RWPE2 (cell line): Measurements from ENCODE around the gene PRSS3.

ENCODE experiments used
- ATAC-seq: fragments of 200-7000 bp; cut with Tn5 transposase; 3 replicates; pipeline ENCODE4 v1.9.1; 2021; ENCODE audit warnings: low read depth
- DNase-seq: peaks from one replicate; pipeline ENCODE4 v3.0.0-alpha.2; 2020; ENCODE audit warnings: low spot score
- H3K27ac ChIP-seq: fragments of 450-650 bp; 2 replicates; pipeline ENCODE4 v1.5.1; 2017; ENCODE audit warnings: mild to moderate bottlenecking; ENCODE audit not compliant: poor library complexity, severe bottlenecking
- H3K27me3 ChIP-seq: fragments of 250-450 bp; sonication (Bioruptor Pico); 2 replicates; pipeline ENCODE4 v1.5.1; 2021; ENCODE audit warnings: mild to moderate bottlenecking, moderate library complexity; ENCODE audit not compliant: insufficient read depth, poor library complexity, severe bottlenecking
- H3K36me3 ChIP-seq: fragments of 250-450 bp; sonication (Bioruptor Pico); 2 replicates; pipeline ENCODE4 v1.5.1; 2020; ENCODE audit warnings: low read depth, mild to moderate bottlenecking, moderate library complexity
- H3K4me1 ChIP-seq: fragments of 250-450 bp; sonication (Bioruptor Pico); 2 replicates; pipeline ENCODE4 v1.5.1; 2021; ENCODE audit warnings: mild to moderate bottlenecking, moderate library complexity; ENCODE audit not compliant: insufficient read depth, poor library complexity, severe bottlenecking
- H3K4me3 ChIP-seq: fragments of 250-450 bp; sonication (Bioruptor Pico); 2 replicates; pipeline ENCODE4 v1.5.1; 2021; ENCODE audit warnings: mild to moderate bottlenecking, moderate library complexity; ENCODE audit not compliant: severe bottlenecking
- H3K9me3 ChIP-seq: fragments of 250-450 bp; sonication (Bioruptor Pico); 2 replicates; pipeline ENCODE4 v1.5.1; 2021; ENCODE audit warnings: mild to moderate bottlenecking, moderate library complexity; ENCODE audit not compliant: severe bottlenecking
- TF ChIP-seq, protein P1 (sequence below): fragments of 450-650 bp; IDR thresholded peaks from one replicate; pipeline ENCODE4 v1.5.1; 2017; ENCODE audit warnings: mild to moderate bottlenecking, moderate library complexity; ENCODE audit not compliant: poor library complexity, severe bottlenecking

The PRSS3 gene

GRCh38 chr9:33817327-33818166 is 22.2 kb downstream of the PRSS3 start:
- Histone ChIP-seq H3K4me3 (peak overlapping the region; percentile 83), H3K27me3 (no peaks in the 10 kb centered on the region), H3K9me3 (no peaks in the 10 kb centered on the region), H3K36me3 (no peaks in the 10 kb centered on the region; the same call in 1 of the 2 replicates), H3K27ac (peak overlapping the region; percentile 89), H3K4me1 (peaks cover 32% of the 10 kb centered on the region)
- TF ChIP-seq, protein P1, sequence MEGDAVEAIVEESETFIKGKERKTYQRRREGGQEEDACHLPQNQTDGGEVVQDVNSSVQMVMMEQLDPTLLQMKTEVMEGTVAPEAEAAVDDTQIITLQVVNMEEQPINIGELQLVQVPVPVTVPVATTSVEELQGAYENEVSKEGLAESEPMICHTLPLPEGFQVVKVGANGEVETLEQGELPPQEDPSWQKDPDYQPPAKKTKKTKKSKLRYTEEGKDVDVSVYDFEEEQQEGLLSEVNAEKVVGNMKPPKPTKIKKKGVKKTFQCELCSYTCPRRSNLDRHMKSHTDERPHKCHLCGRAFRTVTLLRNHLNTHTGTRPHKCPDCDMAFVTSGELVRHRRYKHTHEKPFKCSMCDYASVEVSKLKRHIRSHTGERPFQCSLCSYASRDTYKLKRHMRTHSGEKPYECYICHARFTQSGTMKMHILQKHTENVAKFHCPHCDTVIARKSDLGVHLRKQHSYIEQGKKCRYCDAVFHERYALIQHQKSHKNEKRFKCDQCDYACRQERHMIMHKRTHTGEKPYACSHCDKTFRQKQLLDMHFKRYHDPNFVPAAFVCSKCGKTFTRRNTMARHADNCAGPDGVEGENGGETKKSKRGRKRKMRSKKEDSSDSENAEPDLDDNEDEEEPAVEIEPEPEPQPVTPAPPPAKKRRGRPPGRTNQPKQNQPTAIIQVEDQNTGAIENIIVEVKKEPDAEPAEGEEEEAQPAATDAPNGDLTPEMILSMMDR, result peak; percentile 14
- DNase-seq, result peak; percentile 73
- peak; percentile 45 for ATAC-seq

DNA sequence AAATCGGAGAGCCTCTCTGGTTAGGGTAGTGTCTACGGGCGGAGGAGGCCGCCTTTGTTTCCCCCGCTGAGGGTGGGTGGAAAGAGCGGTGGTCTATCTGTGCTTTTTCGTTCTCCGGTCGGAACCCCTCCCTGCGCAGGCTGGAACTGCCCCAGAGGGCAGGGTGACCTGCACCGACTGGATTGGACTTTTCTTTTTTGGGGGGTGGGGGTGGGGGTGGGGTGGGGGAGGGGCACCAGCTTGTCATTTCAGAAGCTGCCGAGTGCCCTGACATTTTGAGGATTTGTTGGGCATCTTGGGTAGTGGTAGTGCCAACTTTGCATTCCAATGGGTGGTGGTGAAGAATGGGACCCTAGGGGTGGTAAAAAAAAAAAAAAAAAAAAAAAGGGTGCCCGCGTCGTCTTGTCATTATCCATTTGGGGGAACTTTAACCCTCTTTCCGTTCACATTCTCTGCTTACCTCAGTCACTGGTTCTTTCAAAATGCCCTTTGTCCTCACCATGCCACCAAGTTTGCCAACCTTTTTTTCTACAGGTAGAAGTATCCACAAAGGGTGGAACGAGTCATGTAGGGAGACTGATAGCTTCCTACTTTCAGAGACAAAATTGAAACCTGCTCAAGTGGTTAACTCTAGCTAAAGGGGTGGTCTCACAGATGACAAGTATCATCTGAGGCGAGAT is 22.9 kb downstream of the PRSS3 start:
- Histone ChIP-seq H3K4me3 (peak overlapping the region; percentile 83), H3K27me3 (no peaks in the 10 kb centered on the region), H3K9me3 (no peaks in the 10 kb centered on the region), H3K27ac (peak overlapping the region; percentile 89), H3K36me3 (peaks cover under 1% of the 10 kb centered on the region), H3K4me1 (peaks cover 32% of the 10 kb centered on the region)
- DNase-seq, result no peak
- TF ChIP-seq, protein P1, result no peak
- ATAC-seq, result no peak; the same call in 2 of the 3 replicates

- H3K27me3 ChIP-seq, result no peaks in the 10 kb centered on the region
- H3K4me3 ChIP-seq, result peak overlapping the region; percentile 83
- no peaks in the 10 kb centered on the region for H3K9me3 ChIP-seq
- H3K27ac ChIP-seq, result peak overlapping the region; percentile 89
- TF ChIP-seq, protein P1, result no peak
- ATAC-seq (no peak), DNase-seq (no peak)
- peaks cover 7% of the 10 kb centered on the region for H3K36me3 ChIP-seq
- peaks cover 29% of the 10 kb centered on the region for H3K4me1 ChIP-seq
These were observed 23.6 kb downstream of the PRSS3 start for GRCh38 chr9:33818847-33819500.

GRCh38 chr9:33820231-33820745 is 24.9 kb downstream of the PRSS3 start:
- no peak overlapping the region for H3K4me3 ChIP-seq
- no peak for DNase-seq
- no peak for ATAC-seq
- H3K27ac ChIP-seq, result no peak overlapping the region
- TF ChIP-seq, protein P1, result no peak
- peaks cover 12% of the 10 kb centered on the region for H3K36me3 ChIP-seq
- H3K4me1 ChIP-seq, result peaks cover 22% of the 10 kb centered on the region
- no peaks in the 10 kb centered on the region for H3K27me3 ChIP-seq
- H3K9me3 ChIP-seq, result no peaks in the 10 kb centered on the region
